ENCODE data around the gene ATF3. TPM values are rescaled to one million over a fixed set of nuclear protein-coding genes. Genes with fewer than 3 reads are reported as not detected.

The ATF3 gene
- polyA plus RNA-seq, 3 donors = 10.4 to 227 (median 13.3) TPM

DNA sequence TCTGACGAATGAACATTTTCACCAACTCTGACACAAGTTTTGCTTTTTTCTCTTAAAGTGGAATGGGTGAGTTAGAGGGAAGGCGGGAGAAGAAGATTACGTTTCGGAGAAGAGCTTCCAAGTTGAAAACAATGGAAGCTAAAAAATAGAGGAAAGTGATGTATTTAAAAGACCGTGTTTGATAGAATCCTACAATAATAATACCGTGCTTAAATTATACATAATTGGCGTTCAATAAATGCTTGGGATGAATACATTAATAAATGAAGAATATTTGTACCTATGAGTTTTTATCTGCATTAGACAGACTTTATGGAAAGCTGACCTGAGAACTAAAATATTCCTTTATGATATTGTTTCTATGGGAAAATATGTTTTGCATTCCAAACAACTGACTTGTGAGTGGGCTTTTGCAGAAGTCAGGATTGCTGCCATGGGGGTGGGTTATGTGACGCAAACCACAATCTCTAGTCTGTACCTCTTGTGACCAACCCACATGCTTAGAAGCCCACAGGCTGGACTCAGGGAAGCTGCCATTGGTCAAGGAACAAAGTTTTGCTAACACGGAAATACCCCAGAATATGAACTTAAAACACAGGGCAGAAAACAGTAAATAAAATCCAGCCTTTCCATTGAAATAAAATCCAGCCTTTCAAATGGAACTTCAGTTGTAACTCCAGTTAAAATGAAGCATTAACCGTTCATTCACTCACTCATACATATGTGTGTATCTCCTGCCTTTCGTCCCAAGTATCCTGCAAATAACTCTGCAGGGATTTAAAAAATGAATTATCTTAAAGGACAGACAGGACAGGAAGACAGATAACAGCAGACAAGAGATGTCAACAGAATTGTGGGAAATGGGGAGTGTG, 21.3 kb upstream of the ATF3 start:
- TF ChIP-seq, protein P1, sequence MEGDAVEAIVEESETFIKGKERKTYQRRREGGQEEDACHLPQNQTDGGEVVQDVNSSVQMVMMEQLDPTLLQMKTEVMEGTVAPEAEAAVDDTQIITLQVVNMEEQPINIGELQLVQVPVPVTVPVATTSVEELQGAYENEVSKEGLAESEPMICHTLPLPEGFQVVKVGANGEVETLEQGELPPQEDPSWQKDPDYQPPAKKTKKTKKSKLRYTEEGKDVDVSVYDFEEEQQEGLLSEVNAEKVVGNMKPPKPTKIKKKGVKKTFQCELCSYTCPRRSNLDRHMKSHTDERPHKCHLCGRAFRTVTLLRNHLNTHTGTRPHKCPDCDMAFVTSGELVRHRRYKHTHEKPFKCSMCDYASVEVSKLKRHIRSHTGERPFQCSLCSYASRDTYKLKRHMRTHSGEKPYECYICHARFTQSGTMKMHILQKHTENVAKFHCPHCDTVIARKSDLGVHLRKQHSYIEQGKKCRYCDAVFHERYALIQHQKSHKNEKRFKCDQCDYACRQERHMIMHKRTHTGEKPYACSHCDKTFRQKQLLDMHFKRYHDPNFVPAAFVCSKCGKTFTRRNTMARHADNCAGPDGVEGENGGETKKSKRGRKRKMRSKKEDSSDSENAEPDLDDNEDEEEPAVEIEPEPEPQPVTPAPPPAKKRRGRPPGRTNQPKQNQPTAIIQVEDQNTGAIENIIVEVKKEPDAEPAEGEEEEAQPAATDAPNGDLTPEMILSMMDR (IDR thresholded peaks at IDR 0.05) = no peak

DNA sequence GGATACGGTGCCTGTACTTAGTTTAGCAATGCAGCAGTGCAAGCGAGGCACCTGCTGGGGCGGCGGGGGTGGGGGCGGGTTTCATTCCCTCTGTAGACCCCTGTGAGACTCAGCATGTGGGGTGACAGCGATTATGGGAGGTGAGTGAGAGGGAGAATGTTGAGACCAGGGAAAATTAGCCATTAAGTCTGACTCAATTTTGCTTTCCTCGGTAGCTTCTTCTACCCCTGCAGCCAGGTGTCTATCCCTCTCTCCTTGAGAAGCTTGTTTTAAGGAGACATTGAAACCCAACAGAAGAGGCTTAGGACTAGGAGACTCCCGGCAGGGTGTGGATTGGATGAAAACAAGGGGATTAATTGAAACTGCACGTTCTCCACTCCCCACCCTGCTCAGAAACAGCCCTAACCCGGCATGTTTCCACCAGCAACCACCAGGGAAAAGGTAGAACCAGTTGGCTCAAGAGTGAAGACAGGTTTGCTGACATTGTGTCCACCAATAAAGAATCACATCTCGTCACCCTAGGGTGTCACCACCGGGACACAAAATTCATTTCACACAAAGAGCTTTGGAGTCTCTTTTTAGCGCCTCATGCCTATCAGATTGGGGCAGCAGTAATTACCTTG, 20.6 kb upstream of the ATF3 start:
- Mint-ChIP-seq H3K27me3 (ENCODE audit: low read depth in 3 of 3) (peaks cover 13 to 19% (median 13%) of the 10 kb centered on the region in 3 donors), H3K9me3 (peaks cover 0 to 1% (median 0%) of the 10 kb centered on the region in 7 donors), H3K4me3 (peak overlapping the region in 1 of 2 donors; percentile 46), H3K36me3 (no peaks in the 10 kb centered on the region), H3K4me1 (peaks cover 10% of the 10 kb centered on the region), H3K27ac (peak overlapping the region in 1 of 7 donors; percentile 32)
- Histone ChIP-seq H3K79me2 (ENCODE audit: insufficient read depth, low read length) (no peaks in the 10 kb centered on the region), H3K36me3 (replicated peaks in 1 of 2; ENCODE audit: control insufficient read depth in 1 of 2, insufficient read depth in 2 of 2, low read length in 2 of 2) (no peaks in the 10 kb centered on the region), H3K27ac (ENCODE audit: low read depth in 1 of 2, low read length in 2 of 2) (no peak overlapping the region), H3K4me1 (ENCODE audit: control insufficient read depth in 1 of 2, insufficient read depth in 2 of 2, low read length in 2 of 2) (peaks cover 0 to 8% of the 10 kb centered on the region in 2 donors), H3K4me3 (replicated peaks in 1 of 3; ENCODE audit: low read depth in 2 of 3, low read length in 3 of 3) (no peak overlapping the region), H3K4me2 (replicated peaks; ENCODE audit: extremely low read depth, low read length, poor library complexity, severe bottlenecking) (no peak overlapping the region), H3K9me3 (replicated peaks in 1 of 2; ENCODE audit: control insufficient read depth in 1 of 2, insufficient read depth in 1 of 2, low read length in 2 of 2) (no peaks in the 10 kb centered on the region), H2AFZ (ENCODE audit: insufficient read depth, low read depth, low read length, poor library complexity, severe bottlenecking) (no peak overlapping the region), H3K27me3 (ENCODE audit: control insufficient read depth in 2 of 2, insufficient read depth in 2 of 2, low read length in 2 of 2) (peaks cover 4 to 9% of the 10 kb centered on the region in 2 donors), H3K9ac (ENCODE audit: insufficient read depth, low read length, poor library complexity, severe bottlenecking) (no peak overlapping the region), H4K20me1 (ENCODE audit: insufficient read depth, low read length) (no peaks in the 10 kb centered on the region)
- intact Hi-C loops (cut with micrococcal nuclease) = no loop called here
- DNase-seq = no peak
- WGBS (ENCODE audit: insufficient coverage) = 86% methylated on average over 2 of the region's 13 CpGs
- TF ChIP-seq, protein P1 (IDR thresholded peaks at IDR 0.05) = no peak

More for the DNA sequence above, 21.3 kb upstream of the ATF3 start:
- no peak overlapping the region for H2AFZ ChIP-seq (ENCODE audit: insufficient read depth, low read depth, low read length, poor library complexity, severe bottlenecking)
- no peak overlapping the region for H3K4me3 ChIP-seq (replicated peaks in 1 of 3; ENCODE audit: low read depth in 2 of 3, low read length in 3 of 3)
- H3K79me2 ChIP-seq (ENCODE audit: insufficient read depth, low read length) = no peaks in the 10 kb centered on the region
- DNase-seq = no peak
- no peaks in the 10 kb centered on the region for H4K20me1 ChIP-seq (ENCODE audit: insufficient read depth, low read length)
- Mint-ChIP-seq H3K36me3 (no peaks in the 10 kb centered on the region), H3K4me3 (no peak overlapping the region), H3K27me3 (ENCODE audit: low read depth in 3 of 3) (peaks cover 13 to 18% (median 13%) of the 10 kb centered on the region in 3 donors), H3K9me3 (peaks cover 0 to 1% (median 0%) of the 10 kb centered on the region in 7 donors), H3K4me1 (peaks cover 10% of the 10 kb centered on the region), H3K27ac (no peak overlapping the region)
- H3K9ac ChIP-seq (ENCODE audit: insufficient read depth, low read length, poor library complexity, severe bottlenecking) = no peak overlapping the region
- H3K9me3 ChIP-seq (replicated peaks in 1 of 2; ENCODE audit: control insufficient read depth in 1 of 2, insufficient read depth in 1 of 2, low read length in 2 of 2) = no peaks in the 10 kb centered on the region
- peaks cover 4 to 9% of the 10 kb centered on the region in 2 donors for H3K27me3 ChIP-seq (ENCODE audit: control insufficient read depth in 2 of 2, insufficient read depth in 2 of 2, low read length in 2 of 2)
- H3K4me1 ChIP-seq (ENCODE audit: control insufficient read depth in 1 of 2, insufficient read depth in 2 of 2, low read length in 2 of 2) = peaks cover 0 to 8% of the 10 kb centered on the region in 2 donors
- intact Hi-C loops (cut with micrococcal nuclease) = no loop called here
- H3K27ac ChIP-seq (ENCODE audit: low read depth in 1 of 2, low read length in 2 of 2) = no peak overlapping the region
- H3K36me3 ChIP-seq (replicated peaks in 1 of 2; ENCODE audit: control insufficient read depth in 1 of 2, insufficient read depth in 2 of 2, low read length in 2 of 2) = no peaks in the 10 kb centered on the region
- H3K4me2 ChIP-seq (replicated peaks; ENCODE audit: extremely low read depth, low read length, poor library complexity, severe bottlenecking) = no peak overlapping the region
- 81% methylated on average over 2 of the region's 11 CpGs for WGBS (ENCODE audit: insufficient coverage)
